ENCODE measurements around the gene CEP295NL.

The CEP295NL gene

GRCh38 chr17:78898075-78898836 is 4.7 kb downstream of the CEP295NL start:
- peaks cover 61% of the 10 kb centered on the region for H3K4me1 Mint-ChIP-seq
- peaks cover 6% of the 10 kb centered on the region for H3K36me3 Mint-ChIP-seq (ENCODE audit: low read depth)
- H3K27me3 Mint-ChIP-seq (ENCODE audit: low read depth, poor library complexity): peaks cover 2% of the 10 kb centered on the region
- peak overlapping the region; percentile 57 for H3K27ac Mint-ChIP-seq
- H3K4me3 Mint-ChIP-seq: no peak overlapping the region
- H3K9me3 Mint-ChIP-seq: no peaks in the 10 kb centered on the region
- peak; percentile 34 for DNase-seq
- no peak for TF ChIP-seq CTCF (IDR thresholded peaks at IDR 0.05)

DNA sequence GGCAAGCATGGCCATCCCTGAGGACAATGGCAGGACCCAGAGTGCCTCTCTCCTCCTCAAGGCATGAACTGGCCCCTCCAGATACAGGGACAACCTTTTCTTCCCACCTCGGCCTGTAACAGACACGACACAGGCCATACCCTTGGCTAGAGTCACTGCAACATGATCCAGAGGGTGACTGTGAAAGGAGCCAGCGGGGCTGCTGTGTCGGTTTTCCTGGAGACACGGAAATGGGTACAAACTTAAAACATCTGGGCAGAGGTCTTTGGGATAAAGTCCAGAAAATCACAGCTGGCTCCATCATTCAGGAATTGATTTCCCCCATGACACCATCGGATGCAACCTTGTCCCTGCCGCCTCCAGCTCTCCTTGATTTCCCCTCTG is 5.3 kb downstream of the CEP295NL start:
- Mint-ChIP-seq H3K36me3 (ENCODE audit: low read depth) (peaks cover 6% of the 10 kb centered on the region), H3K9me3 (no peaks in the 10 kb centered on the region), H3K4me3 (no peak overlapping the region), H3K27ac (peak overlapping the region; percentile 59), H3K4me1 (peaks cover 61% of the 10 kb centered on the region), H3K27me3 (ENCODE audit: low read depth, poor library complexity) (peaks cover 6% of the 10 kb centered on the region)
- TF ChIP-seq CTCF (IDR thresholded peaks at IDR 0.05): no peak
- DNase-seq: no peak

GRCh38 chr17:78896834-78897663 is 6.0 kb downstream of the CEP295NL start:
- Mint-ChIP-seq H3K27me3 (ENCODE audit: low read depth, poor library complexity) (peaks cover 3% of the 10 kb centered on the region), H3K4me1 (peaks cover 62% of the 10 kb centered on the region), H3K36me3 (ENCODE audit: low read depth) (peaks cover 6% of the 10 kb centered on the region), H3K4me3 (no peak overlapping the region), H3K9me3 (no peaks in the 10 kb centered on the region), H3K27ac (peak overlapping the region; percentile 59)
- no peak for DNase-seq
- no peak for TF ChIP-seq CTCF (IDR thresholded peaks at IDR 0.05)

DNA sequence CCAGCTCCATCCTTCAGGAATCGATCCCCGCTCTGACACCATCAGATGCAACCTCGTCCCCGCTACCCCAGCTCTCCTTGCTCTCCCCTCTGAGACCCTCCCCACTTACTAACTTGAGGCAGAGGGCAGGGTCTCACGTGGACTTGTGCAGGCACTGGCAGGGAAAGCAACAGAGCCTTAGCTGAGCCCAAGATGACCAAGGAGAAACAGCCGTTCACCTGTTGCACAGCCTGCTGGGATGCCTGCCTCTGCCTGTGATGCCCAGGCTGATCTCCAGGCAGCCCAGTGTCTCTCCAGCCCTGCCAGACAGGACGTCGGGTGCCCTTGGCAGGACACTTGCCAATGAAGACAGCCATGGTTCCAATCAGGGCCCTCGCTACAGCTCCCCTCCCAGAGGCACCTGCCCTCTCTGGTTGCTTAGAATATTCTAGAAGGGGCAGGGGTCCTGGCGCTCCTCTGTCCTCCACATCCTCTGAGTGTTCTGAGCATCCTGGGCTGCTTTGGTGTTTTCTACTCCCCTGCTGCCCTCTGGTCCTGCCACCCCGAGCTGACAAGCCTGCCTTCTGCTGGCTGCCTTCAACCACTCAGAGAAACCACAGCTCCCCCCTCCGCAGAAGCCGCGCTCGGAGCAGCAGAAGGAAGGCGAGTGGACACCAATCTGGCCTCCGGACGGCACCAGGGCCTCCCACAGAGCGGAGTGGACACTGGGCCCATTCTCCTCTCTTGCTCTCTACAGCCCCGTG is 6.7 kb downstream of the CEP295NL start:
- Mint-ChIP-seq H3K27me3 (ENCODE audit: low read depth, poor library complexity) (peaks cover 3% of the 10 kb centered on the region), H3K36me3 (ENCODE audit: low read depth) (peaks cover 3% of the 10 kb centered on the region), H3K27ac (peak overlapping the region; percentile 71), H3K4me3 (no peak overlapping the region), H3K4me1 (peaks cover 66% of the 10 kb centered on the region), H3K9me3 (no peaks in the 10 kb centered on the region)
- no peak for DNase-seq
- TF ChIP-seq CTCF (IDR thresholded peaks at IDR 0.05): no peak

GRCh38 chr17:78895322-78895721 is 7.7 kb downstream of the CEP295NL start:
- Mint-ChIP-seq H3K9me3 (no peaks in the 10 kb centered on the region), H3K36me3 (ENCODE audit: low read depth) (no peaks in the 10 kb centered on the region), H3K4me1 (peaks cover 72% of the 10 kb centered on the region), H3K4me3 (no peak overlapping the region), H3K27ac (no peak overlapping the region), H3K27me3 (ENCODE audit: low read depth, poor library complexity) (peaks cover 3% of the 10 kb centered on the region)
- no peak for DNase-seq
- TF ChIP-seq CTCF (IDR thresholded peaks at IDR 0.05): no peak

Data from nephron progenitor cell (in vitro differentiated cells).